Parathyroid adenoma (tissue), 2 donors: ENCODE results near the gene TIMM23.

Experiments
- H2AFZ ChIP-seq: fragments of 300-600 bp; sonication (generic); one replicate; pipeline ENCODE4 v1.7.0; 2017; ENCODE audit warnings: antibody characterized with exemption, mild to moderate bottlenecking
- H3K27ac ChIP-seq: fragments of 300-600 bp; sonication (generic); one replicate; pipeline ENCODE4 v1.7.0; 2017
- H3K27me3 ChIP-seq: fragments of 300-600 bp; sonication (generic); one replicate; pipeline ENCODE4 v1.7.0; 2017; ENCODE audit warnings: low read length; ENCODE audit not compliant: control insufficient read depth, insufficient read depth
- H3K36me3 ChIP-seq: fragments of 300-600 bp; sonication (generic); one replicate; pipeline ENCODE4 v1.7.0; 2017; ENCODE audit warnings: low read length; ENCODE audit not compliant: control insufficient read depth, insufficient read depth
- H3K4me1 ChIP-seq: fragments of 300-600 bp; sonication (generic); one replicate; pipeline ENCODE4 v1.7.0; 2017; ENCODE audit warnings: control low read depth
- H3K4me2 ChIP-seq: fragments of 300-600 bp; sonication (generic); one replicate; pipeline ENCODE4 v1.7.0; 2017; ENCODE audit warnings: low read length
- H3K4me3 ChIP-seq: fragments of 300-600 bp; sonication (generic); one replicate; pipeline ENCODE4 v1.7.0; 2017; ENCODE audit warnings: low read depth, low read length
- H3K79me2 ChIP-seq: fragments of 300-600 bp; sonication (generic); one replicate; pipeline ENCODE4 v1.7.0; 2017; ENCODE audit warnings: control low read depth
- H3K9ac ChIP-seq: fragments of 300-600 bp; sonication (generic); one replicate; pipeline ENCODE4 v1.7.0; 2017; ENCODE audit warnings: mild to moderate bottlenecking
- H3K9me3 ChIP-seq: fragments of 300-600 bp; sonication (generic); one replicate; pipeline ENCODE4 v1.7.0; 2017; ENCODE audit warnings: low read length; ENCODE audit not compliant: control insufficient read depth
- CTCF ChIP-seq: fragments of 300-600 bp; sonication (generic); IDR thresholded peaks from one replicate; pipeline ENCODE4 v1.7.0; 2017; ENCODE audit warnings: antibody characterized with exemption, mild to moderate bottlenecking
- donor health status: primary hyperparathyroidism.

The TIMM23 gene

GRCh38 chr10:46014683-46015405 is 42.6 kb downstream of the TIMM23 start:
- H3K4me1 ChIP-seq = peaks cover 9% of the 10 kb centered on the region
- H3K4me3 ChIP-seq = no peak overlapping the region
- no peaks in the 10 kb centered on the region for H3K36me3 ChIP-seq
- H3K9ac ChIP-seq = no peak overlapping the region
- no peaks in the 10 kb centered on the region for H3K9me3 ChIP-seq
- no peak overlapping the region for H3K27ac ChIP-seq
- H2AFZ ChIP-seq = no peak overlapping the region
- TF ChIP-seq CTCF = no peak
- H3K4me2 ChIP-seq = no peak overlapping the region
- H3K79me2 ChIP-seq = peaks cover 29% of the 10 kb centered on the region
- H3K27me3 ChIP-seq = no peaks in the 10 kb centered on the region

- H3K4me1 ChIP-seq = peaks cover 17% of the 10 kb centered on the region
- no peak overlapping the region for H3K27ac ChIP-seq
- no peaks in the 10 kb centered on the region for H3K36me3 ChIP-seq
These were observed 43.9 kb downstream of the TIMM23 start for GRCh38 chr10:46016190-46016589.

GRCh38 chr10:46016811-46017210 is 44.5 kb downstream of the TIMM23 start:
- Histone ChIP-seq H3K9ac (no peak overlapping the region), H3K4me1 (peaks cover 17% of the 10 kb centered on the region), H3K4me2 (no peak overlapping the region), H3K27ac (no peak overlapping the region), H2AFZ (no peak overlapping the region), H3K36me3 (no peaks in the 10 kb centered on the region), H3K79me2 (peaks cover 36% of the 10 kb centered on the region), H3K9me3 (no peaks in the 10 kb centered on the region), H3K27me3 (no peaks in the 10 kb centered on the region), H3K4me3 (no peak overlapping the region)
- no peak for TF ChIP-seq CTCF

More at GRCh38 chr10:46016190-46016589, 43.9 kb downstream of the TIMM23 start:
- no peak overlapping the region for H3K4me3 ChIP-seq
- no peaks in the 10 kb centered on the region for H3K9me3 ChIP-seq
- H3K4me2 ChIP-seq = no peak overlapping the region
- H2AFZ ChIP-seq = no peak overlapping the region
- H3K27me3 ChIP-seq = no peaks in the 10 kb centered on the region
- no peak for TF ChIP-seq CTCF
- no peak overlapping the region for H3K9ac ChIP-seq
- peaks cover 34% of the 10 kb centered on the region for H3K79me2 ChIP-seq

GRCh38 chr10:46017733-46018132 is 45.4 kb downstream of the TIMM23 start:
- Histone ChIP-seq H3K27ac (no peak overlapping the region), H3K4me1 (peaks cover 17% of the 10 kb centered on the region), H3K9me3 (no peaks in the 10 kb centered on the region), H3K79me2 (peaks cover 44% of the 10 kb centered on the region), H3K4me2 (no peak overlapping the region), H3K36me3 (no peaks in the 10 kb centered on the region), H3K9ac (no peak overlapping the region), H3K27me3 (no peaks in the 10 kb centered on the region), H2AFZ (no peak overlapping the region), H3K4me3 (no peak overlapping the region)
- no peak for TF ChIP-seq CTCF
